K562 (cell line): ENCODE results near the gene SLC25A5.

ENCODE experiments used
- PTBP1 ChIP-seq: fragments of 200-400 bp; formaldehyde crosslinking; IDR thresholded peaks from 2 replicates; pipeline ENCODE4 v1.6.1; 2017; ENCODE audit warnings: low read depth, low read length
- RCOR1 ChIP-seq, 2 experiments: IDR thresholded peaks; 2 replicates each; pipeline ENCODE4 v1.6.1; 2012; ENCODE audit warnings: low read depth in 2 of 2, low read length in 2 of 2, borderline replicate concordance in 1 of 2, improper control_type of control experiment in 1 of 2
- RNF2 ChIP-seq: sonication (generic); IDR thresholded peaks from 2 replicates; pipeline ENCODE4 v1.6.1; 2016
- ZC3H8 ChIP-seq: fragments of 450-650 bp; IDR thresholded peaks from 2 replicates; pipeline ENCODE4 v1.6.1; 2017
- TF ChIP-seq, protein P1 (sequence below), 3 experiments: IDR thresholded peaks in 2 of 3; conservative IDR thresholded peaks in 1 of 3; 2 replicates each; pipeline ENCODE4 v1.5.1; 2011 to 2012; ENCODE audit warnings: low read length in 3 of 3, mild to moderate bottlenecking in 3 of 3, control low read depth in 2 of 3, improper control_type of control experiment in 1 of 3, inconsistent platforms in 1 of 3, low read depth in 1 of 3, mixed read lengths in 1 of 3, moderate library complexity in 1 of 3; ENCODE audit not compliant: insufficient read depth in 2 of 3

DNA sequence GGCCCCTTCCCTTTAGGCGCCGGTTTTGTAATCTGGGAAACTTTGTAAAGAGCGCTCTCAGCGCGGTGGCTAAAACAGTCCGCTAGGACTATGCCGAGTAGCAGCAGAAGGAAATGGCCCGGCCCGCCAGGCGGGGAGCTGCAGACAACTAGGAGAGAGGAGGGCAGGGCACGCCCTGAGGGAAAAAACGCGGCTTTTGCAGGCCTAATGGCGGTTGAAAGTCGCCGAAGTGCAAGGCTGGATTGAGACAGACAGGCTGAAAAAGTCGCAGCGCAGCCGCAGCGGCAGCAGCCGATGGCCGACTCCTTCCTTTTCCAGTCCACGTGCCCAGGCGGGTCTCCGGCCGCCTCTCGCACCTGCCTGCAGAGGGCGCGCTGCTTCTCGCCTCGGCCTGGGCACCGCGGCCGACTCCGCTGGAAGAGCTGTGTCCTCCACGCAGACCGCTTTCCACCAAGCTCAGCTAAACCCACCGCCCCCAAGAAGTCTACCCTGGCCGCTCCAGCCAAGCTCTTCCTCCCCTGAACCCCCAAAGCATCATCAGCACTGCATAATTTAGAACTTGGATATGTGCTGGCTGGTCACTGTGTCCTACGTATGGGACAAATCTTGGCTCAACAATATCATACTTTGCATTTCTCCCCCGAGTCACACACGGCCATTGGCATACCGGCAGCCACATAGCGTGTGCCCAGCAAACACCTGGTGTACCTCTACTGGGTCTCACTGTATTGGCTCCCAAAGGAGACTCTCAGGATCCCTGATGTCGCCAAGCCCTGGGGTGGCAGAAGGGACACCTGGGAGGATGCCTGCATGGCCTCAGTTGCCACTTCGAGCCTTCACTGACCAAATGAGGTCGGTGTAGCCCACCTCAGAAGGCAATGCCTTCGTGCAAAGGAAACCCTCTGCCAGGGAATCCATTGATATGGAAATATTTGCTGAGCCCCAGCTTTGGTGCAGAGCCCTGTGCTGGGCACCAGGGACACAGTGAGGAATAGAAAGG lies 14.5 kb downstream of the SLC25A5 start:
- TF ChIP-seq PTBP1 (no peak), RCOR1 (IDR thresholded peaks at IDR 0.05; ENCODE audit: borderline replicate concordance in 1 of 2, low read depth in 2 of 2, low read length in 2 of 2) (no peak), RNF2 (0 out of 2 replicates have a peak, but pooled peaks have one; percentile 27), ZC3H8 (no peak)
- TF ChIP-seq, protein P1, sequence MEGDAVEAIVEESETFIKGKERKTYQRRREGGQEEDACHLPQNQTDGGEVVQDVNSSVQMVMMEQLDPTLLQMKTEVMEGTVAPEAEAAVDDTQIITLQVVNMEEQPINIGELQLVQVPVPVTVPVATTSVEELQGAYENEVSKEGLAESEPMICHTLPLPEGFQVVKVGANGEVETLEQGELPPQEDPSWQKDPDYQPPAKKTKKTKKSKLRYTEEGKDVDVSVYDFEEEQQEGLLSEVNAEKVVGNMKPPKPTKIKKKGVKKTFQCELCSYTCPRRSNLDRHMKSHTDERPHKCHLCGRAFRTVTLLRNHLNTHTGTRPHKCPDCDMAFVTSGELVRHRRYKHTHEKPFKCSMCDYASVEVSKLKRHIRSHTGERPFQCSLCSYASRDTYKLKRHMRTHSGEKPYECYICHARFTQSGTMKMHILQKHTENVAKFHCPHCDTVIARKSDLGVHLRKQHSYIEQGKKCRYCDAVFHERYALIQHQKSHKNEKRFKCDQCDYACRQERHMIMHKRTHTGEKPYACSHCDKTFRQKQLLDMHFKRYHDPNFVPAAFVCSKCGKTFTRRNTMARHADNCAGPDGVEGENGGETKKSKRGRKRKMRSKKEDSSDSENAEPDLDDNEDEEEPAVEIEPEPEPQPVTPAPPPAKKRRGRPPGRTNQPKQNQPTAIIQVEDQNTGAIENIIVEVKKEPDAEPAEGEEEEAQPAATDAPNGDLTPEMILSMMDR (IDR thresholded peaks at IDR 0.05 in 2 of 3, conservative IDR thresholded peaks at IDR 0.05 in 1 of 3; ENCODE audit: insufficient read depth in 2 of 3, low read depth in 1 of 3, low read length in 3 of 3) = peak; percentile 62 to 84 (median 77); a peak in 5 of 6 replicates
